NCI-H748 (cell line): ENCODE measurements around the gene GEMIN7.

ENCODE experiments used
- DNase-seq: peaks from one replicate; lab custom pipeline; 2025; ENCODE audit not compliant: unreplicated experiment; lab: John Stamatoyannopoulos, UW

Gene GEMIN7, protein sequence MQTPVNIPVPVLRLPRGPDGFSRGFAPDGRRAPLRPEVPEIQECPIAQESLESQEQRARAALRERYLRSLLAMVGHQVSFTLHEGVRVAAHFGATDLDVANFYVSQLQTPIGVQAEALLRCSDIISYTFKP

GRCh38 chr19:45079063-45079910, at the start of gene GEMIN7:
GEMIN7 (plus strand) TSS chr19:45079260; CDS start chr19:45090115, 10,855 bp downstream.
- peak; percentile 85 for DNase-seq

DNA sequence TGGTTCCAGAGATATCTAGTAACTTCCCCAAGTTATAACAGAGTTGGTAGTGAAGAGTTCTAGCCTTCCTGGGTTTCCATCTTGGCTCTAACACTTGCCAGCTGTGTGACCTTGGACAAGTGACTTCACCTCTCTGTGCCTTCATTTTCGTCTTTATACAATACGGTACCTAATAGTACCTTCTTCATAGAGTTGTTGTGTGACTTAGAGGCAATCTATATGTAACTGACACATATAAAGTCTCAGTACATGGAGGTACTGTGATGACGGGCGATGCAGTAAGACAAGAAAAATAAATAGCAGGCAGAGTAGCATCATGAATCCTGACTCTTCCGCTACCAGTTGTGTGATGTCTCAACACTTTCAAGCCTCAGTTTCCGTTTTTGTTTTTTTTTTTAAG, 48.2 kb upstream of the GEMIN7 start:
- no peak for DNase-seq

- no peak for DNase-seq
Observed at GRCh38 chr19:45032421-45032820, 46.6 kb upstream of the GEMIN7 start.

GRCh38 chr19:45035755-45036154, 43.3 kb upstream of the GEMIN7 start:
- DNase-seq, result no peak

DNA sequence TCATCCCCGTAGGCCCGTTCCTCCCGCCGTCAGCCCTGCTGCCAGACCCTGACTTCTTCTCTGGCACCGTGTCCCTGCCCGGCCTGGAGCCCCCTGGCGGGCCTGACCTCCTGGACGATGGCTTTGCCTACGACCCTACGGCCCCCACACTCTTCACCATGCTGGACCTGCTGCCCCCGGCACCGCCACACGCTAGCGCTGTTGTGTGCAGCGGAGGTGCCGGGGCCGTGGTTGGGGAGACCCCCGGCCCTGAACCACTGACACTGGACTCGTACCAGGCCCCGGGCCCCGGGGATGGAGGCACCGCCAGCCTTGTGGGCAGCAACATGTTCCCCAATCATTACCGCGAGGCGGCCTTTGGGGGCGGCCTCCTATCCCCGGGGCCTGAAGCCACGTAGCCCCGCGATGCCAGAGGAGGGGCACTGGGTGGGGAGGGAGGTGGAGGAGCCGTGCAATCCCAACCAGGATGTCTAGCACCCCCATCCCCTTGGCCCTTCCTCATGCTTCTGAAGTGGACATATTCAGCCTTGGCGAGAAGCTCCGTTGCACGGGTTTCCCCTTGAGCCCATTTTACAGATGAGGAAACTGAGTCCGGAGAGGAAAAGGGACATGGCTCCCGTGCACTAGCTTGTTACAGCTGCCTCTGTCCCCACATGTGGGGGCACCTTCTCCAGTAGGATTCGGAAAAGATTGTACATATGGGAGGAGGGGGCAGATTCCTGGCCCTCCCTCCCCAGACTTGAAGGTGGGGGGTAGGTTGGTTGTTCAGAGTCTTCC, 41.5 kb upstream of the GEMIN7 start:
- no peak for DNase-seq

GRCh38 chr19:45038931-45039893, 39.8 kb upstream of the GEMIN7 start, which contains the start of gene CLASRP:
CLASRP (plus strand) TSS chr19:45039045; CDS start chr19:45040213, 1,168 bp downstream.
- DNase-seq, result peak; percentile 92

DNA sequence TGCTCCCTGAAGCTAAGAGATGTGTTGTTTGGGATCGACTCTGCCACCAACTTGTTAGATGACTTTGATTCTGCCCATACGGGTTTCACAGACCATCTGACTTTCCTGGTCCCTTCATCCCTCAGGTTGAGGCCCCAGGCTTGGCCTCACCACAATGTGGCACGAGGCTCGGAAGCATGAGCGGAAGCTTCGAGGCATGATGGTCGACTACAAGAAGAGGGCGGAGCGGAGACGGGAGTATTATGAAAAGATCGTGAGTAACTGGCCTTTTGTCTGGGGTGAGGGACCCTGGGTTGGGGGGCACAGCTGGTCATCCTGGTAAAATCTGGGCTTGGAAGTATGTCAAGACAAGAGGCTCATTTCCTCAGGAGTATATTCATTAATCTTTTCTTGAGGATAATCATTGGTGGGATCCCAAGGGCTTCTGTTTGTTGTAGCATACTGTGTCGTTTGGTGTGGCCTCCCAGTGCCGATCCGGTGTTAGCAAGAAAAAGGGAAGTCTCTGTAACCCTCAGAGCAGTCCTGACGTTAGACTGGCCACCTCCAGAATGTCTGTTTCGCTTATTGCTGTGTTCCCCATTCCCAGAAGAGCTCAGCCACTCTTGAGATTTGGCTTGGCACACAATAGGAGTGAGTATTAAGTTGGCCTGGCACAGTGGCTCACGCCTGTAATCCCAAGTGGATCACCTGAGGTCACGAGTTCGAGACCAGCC, 38.8 kb upstream of the GEMIN7 start:
- DNase-seq, result no peak

DNA sequence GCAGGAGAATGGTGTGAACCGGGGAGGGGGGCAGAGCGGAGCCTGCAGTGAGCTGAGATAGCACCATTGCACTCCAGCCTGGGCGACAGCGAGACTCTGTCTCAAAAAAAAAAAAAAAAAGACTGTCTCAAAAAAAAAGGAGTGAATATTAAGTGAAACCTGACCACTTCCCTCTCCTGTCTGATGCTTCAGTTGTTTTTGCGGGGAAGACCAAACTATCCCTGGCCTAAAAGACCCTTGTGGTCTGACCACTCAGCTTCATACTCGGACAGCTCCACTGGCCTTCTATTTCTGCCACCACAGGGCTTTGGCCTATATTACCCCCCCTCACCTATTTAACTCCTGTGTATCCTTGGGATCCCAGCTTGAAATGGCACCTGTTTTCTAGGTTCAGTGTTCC, 37.9 kb upstream of the GEMIN7 start:
- DNase-seq, result no peak

- DNase-seq, result no peak
Observed at GRCh38 chr19:45045671-45046353, 33.2 kb upstream of the GEMIN7 start.

GRCh38 chr19:45046355-45046754, 32.7 kb upstream of the GEMIN7 start:
- DNase-seq, result no peak

- DNase-seq, result no peak
Observed at GRCh38 chr19:45047188-45047797, 31.8 kb upstream of the GEMIN7 start.

- DNase-seq, result no peak
Observed at GRCh38 chr19:45049073-45049736, 29.9 kb upstream of the GEMIN7 start.

GRCh38 chr19:45050036-45050435, 29.0 kb upstream of the GEMIN7 start:
- no peak for DNase-seq

DNA sequence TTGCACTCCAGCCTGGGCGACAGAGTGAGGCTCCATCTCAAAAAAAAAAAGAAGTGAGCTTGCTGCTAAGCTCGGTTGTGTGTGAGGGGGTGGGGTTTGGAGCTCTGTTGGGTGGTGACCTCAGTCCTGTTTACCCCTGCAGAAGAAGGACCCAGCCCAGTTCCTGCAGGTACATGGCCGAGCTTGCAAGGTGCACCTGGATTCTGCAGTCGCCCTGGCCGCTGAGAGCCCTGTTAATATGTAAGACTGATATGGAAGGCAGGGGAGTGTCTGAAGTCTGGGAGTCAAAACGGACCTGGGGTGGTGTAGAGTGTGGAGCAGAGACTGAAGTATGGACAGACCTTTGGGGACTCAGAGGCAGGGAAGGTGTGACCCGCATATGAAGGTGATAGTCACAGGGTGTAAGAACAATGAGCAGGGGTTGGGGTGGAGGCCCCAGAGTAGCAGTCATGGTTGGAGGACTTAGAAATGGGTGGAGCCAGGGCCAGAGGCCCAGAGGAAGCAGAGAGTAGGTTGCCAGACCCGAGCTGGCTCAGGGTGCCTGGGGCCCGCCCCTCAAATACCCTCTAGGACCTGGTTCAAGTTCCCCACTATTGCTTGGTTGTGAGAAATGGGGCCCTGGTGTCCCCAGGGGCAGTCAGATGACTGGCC, 27.0 kb upstream of the GEMIN7 start:
- DNase-seq, result no peak

- DNase-seq, result no peak
Observed at GRCh38 chr19:45056831-45057230, 22.2 kb upstream of the GEMIN7 start.

GRCh38 chr19:45057444-45057843, 21.6 kb upstream of the GEMIN7 start:
- no peak for DNase-seq

DNA sequence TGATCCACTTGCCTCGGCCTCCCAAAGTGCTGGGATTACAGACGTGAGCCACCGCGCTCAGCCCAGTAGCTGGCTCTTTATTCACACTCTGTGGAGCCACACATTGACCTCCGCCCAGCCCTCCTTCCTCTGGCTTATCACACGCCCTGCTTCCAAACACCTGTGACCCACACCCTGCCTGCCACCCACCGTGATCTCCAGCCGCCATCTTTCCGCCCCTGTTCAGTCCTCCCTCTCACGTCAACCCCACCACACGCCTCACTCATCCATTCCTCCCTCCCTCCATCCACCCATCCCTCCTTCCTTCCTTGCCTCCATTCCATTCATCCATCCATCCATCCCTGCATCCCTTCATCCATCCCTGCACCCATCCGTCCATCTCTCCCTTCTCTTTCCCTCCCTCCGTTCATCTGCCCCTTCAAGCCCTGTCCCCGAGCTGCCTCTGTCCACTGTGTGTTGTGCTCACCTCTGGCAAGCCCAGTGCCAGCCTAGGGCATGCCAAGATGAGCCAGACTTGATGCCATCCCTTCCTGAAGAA, 20.4 kb upstream of the GEMIN7 start:
- DNase-seq, result no peak
